GM20431 (cell line): ENCODE data around the gene MYOF.

ENCODE experiments used
- in situ Hi-C: fragments of 300-500 bp; cut with MseI, MboI; formaldehyde crosslinking; loops from one replicate; pipeline ENCODE4 v1.15.0; 2020; ENCODE audit warnings: low sequenced_read_pairs; ENCODE audit not compliant: unreplicated experiment

Gene MYOF

DNA sequence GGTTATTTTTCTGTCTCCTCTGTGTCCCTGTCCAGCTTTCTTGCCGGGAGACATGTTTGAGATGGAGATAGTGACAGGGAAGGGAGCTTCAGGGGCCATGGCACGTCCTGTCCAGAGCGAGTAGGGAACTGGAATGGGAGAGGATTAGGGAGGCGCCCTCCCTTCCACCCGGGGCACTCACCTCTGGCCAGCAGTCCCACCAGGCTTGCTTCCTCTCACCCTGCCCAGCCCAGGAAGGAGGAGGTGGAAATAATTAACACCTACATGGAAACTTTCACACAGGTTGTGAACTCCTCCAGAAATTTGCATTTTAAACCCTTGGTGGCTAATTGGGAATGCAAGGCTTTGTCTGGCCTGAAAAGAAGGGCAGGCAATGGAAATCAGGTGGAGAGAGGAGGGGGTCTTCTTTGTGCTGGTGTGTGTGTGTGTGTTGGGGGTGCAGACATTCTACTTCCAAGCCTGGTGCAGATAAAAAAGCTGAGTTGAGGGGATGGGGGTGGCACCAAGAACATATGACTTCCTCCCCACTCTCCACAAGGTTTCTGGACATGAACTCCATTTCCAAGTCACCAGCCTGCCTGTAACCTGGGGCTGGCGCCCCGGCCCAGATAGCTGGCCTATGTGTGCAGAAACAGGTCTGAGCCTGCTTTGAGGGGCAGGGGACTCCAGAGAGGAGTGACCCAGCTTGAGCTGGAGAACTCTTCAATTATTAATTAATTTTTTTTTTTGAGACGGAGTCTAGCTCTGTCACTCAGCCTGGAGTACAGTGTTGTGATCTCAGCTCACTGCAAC lies 209.1 kb downstream of the MYOF start:
- in situ Hi-C loops = no loop called here

DNA sequence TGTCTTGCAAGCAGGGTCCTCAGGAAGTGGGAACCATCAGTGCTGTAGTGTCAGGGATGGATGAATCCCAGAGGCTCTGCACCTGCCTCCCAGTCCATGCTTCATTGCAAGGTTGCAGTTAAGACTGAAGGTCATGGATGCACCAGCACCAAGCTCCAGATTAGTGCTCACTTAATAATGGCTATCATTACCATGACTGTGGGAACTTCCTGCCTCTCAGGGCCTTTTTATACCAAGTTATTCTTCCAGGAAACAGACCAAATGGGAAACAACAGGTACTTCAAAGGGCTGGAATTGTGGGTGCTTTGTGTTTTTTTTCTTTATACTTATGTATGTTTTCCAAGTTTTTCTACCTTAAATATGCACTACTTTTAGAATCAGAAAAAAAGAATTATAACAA lies 210.8 kb downstream of the MYOF start:
- in situ Hi-C loops = no loop called here

DNA sequence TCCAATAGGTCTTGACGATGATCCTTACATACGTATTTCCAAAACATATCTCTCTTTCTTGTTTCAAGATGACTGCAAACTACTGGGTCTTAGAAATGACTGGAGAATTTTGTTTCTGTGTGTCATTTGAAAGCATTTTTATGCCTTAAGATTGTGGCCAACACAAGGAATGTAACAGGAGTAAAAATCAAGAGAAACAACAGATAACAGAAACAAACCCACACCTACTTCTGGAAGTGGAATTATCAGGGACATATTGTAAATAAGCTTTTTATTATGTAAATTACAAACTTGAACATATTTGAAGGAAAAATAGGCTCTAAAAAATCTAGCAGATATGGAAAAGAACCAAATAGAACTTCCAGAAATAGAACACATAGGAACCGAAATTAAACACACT lies 212.9 kb downstream of the MYOF start:
- in situ Hi-C loops = no loop called here

DNA sequence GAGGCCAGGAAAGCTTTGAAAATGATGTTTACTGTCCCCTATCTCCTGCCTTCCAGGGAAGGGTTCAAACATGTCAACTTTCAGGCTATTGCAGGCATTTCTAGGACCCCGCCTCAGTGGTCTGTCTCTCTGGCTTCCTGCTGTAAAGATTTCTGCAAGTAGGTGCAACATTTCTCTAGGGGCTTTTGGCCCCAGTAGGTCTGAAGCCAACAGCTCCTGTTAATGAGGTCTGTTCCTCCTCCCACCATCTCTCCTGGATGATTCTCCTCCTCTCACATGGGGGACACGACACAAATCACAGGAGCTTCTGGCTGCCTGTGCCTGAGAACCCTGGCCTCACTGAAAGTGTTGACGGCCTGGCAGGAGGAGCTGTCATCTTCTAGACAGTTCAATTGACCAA lies 214.1 kb downstream of the MYOF start:
- in situ Hi-C loops = no loop called here

DNA sequence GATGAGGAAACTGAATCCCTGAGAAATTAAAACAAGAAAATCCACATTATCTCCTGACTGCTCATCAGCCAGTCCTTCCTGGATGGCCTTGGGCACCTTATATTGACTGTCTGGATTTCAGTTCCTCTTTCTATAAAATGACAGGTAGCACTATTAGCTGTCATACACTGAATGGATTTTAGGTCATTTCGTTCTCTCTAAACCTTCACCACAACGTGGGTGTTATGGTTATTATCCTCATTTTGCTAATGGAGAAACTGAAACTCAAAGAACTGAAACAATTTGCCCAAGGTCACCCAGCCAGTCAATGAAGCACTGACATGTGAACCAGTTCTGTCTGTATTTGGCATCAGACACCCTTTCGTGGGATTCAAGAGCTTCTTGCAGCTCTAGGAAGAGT lies 214.6 kb downstream of the MYOF start:
- in situ Hi-C loops = no loop called here

DNA sequence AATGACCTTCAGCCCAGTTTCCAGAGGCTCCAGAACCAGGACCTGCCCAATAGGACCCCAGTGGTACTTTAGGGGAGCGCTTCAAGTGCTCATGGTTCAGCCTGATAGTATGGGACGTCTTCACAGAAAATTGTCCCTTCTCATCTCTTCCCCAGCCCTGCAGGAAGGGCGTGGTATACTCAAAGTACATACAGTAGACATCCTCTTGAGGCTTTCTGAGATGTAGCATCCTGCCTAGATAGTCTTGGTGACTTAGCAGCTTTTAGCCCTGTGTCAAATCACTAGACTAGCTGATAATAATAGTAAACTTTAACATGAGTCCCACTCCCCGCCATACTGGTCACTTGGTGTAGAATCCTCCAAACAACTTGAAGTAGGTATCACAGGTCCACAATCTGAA lies 215.3 kb downstream of the MYOF start:
- in situ Hi-C loops = no loop called here

DNA sequence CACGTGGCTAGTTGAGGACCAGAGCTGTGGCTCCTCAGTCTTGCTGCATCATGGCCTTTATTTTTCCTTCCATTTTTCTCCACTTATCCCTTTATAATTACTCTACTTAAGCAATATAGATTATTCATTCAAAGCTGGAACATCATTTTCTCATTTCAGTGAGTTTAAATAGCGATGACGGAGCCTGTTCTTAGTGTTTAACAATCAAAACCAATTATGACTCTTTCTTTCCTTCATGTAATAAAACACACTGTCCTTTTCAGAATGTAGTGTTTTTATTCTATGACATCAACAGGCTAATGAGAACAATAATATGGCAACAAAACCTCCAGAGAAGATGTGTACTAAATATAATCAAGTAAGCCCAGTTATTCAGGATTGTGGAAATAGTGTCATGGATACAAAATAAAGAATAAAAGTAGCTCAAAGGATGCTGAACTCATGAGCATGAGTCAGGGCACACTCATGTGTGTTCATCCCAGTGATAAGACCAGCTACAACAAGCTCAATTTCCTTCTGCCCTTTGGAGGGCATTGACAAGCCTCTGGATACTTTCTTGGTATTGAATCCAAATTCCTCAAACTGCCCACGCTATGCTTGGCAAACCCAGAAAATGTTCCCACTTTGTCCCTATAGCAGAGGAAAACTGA lies 220.0 kb downstream of the MYOF start:
- in situ Hi-C loops = no loop called here

DNA sequence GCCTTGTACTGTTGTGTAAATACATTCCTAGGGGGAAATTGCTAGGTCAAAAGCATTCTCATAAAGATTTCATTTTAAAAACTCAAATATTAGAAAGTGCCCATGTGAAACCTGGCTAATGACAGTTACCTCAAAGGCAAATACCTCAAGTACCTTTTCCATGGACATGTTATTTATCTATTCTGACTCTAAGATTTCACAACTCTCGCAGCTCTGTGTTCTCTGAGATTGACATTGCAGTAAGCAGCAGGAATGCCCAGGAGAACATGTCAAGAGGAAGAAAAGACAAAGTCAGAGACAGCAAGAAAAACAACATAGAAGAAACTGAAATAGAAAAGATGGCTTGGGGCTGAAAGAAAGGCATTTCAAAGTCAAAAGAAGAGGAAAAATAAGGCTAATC lies 221.0 kb downstream of the MYOF start:
- in situ Hi-C loops = no loop called here

DNA sequence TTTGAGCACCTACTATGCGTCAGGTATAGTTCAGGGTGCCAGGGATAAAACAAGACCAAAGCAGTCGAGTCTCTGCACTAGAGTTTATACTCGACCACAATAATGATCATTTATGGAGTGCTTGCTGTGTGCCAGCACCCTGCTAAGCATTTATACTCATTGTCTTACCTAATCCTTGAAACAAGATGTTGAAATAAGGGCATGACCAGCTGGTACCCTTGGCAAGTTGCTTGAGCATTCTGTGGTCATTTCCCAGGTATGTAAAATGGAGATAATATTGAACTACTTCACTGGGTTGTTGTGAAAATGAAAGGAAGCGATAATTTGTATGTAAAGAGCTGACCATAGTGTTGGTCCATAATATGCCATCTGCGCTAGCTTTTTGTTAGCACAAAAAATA lies 223.0 kb downstream of the MYOF start:
- in situ Hi-C loops = no loop called here
